Mucosa of rectum (tissue), 2 donors: ENCODE measurements around the gene CETP.
"Not testable (repeated sequence)": the region's sequence is repeated elsewhere in the genome, so short reads cannot be mapped to it uniquely, and the experiment has no call there.

Source experiments
- H3K27ac ChIP-seq, 2 donors: one replicate each; pipeline ENCODE4 v1.7.0; 2013; ENCODE audit warnings: inconsistent platforms in 2 of 2, low read depth in 2 of 2, low read length in 2 of 2
- H3K27me3 ChIP-seq, 2 donors: one replicate each; pipeline ENCODE4 v1.7.0; 2013; ENCODE audit warnings: low read length in 2 of 2; ENCODE audit not compliant: control insufficient read depth in 2 of 2, insufficient read depth in 2 of 2
- H3K36me3 ChIP-seq, 2 donors: one replicate each; pipeline ENCODE4 v1.7.0; 2013; ENCODE audit warnings: low read length in 2 of 2; ENCODE audit not compliant: control insufficient read depth in 2 of 2, insufficient read depth in 2 of 2
- H3K4me1 ChIP-seq, 2 donors: one replicate each; pipeline ENCODE4 v1.7.0; 2013; ENCODE audit warnings: low read length in 2 of 2, mild to moderate bottlenecking in 1 of 2; ENCODE audit not compliant: control insufficient read depth in 2 of 2, insufficient read depth in 2 of 2
- H3K4me3 ChIP-seq, 2 donors: one replicate each; pipeline ENCODE4 v1.7.0; 2013; ENCODE audit warnings: low read length in 2 of 2
- H3K9ac ChIP-seq, 2 donors: one replicate each; pipeline ENCODE4 v1.7.0; 2013; ENCODE audit warnings: low read length in 2 of 2, low read depth in 1 of 2, mild to moderate bottlenecking in 1 of 2
- H3K9me3 ChIP-seq, 2 donors: one replicate each; pipeline ENCODE4 v1.7.0; 2013; ENCODE audit warnings: low read length in 2 of 2; ENCODE audit not compliant: control insufficient read depth in 2 of 2
- donor health status: healthy.
- donor health status: Normal muscosa, but diverticular disease.

Gene CETP

GRCh38 chr16:56970934-56971767 is 9.4 kb downstream of the CETP start:
- no peaks in the 10 kb centered on the region for H3K27me3 ChIP-seq
- no peaks in the 10 kb centered on the region for H3K36me3 ChIP-seq
- H3K4me1 ChIP-seq, result peaks cover 0 to 3% of the 10 kb centered on the region in 2 donors
- no peak overlapping the region for H3K27ac ChIP-seq
- no peaks in the 10 kb centered on the region for H3K9me3 ChIP-seq
- no peak overlapping the region for H3K4me3 ChIP-seq
- no peak overlapping the region for H3K9ac ChIP-seq

GRCh38 chr16:56971768-56972043 is 10.0 kb downstream of the CETP start:
- Histone ChIP-seq H3K4me1 (peaks cover 0 to 3% of the 10 kb centered on the region in 2 donors), H3K27ac (no peak overlapping the region), H3K4me3 (no peak overlapping the region), H3K27me3 (no peaks in the 10 kb centered on the region), H3K9me3 (no peaks in the 10 kb centered on the region), H3K9ac (no peak overlapping the region), H3K36me3 (no peaks in the 10 kb centered on the region)

GRCh38 chr16:56972403-56973293 is 10.9 kb downstream of the CETP start:
- Histone ChIP-seq H3K27ac (no peak overlapping the region), H3K4me3 (no peak overlapping the region), H3K9me3 (no peaks in the 10 kb centered on the region), H3K27me3 (no peaks in the 10 kb centered on the region), H3K4me1 (peaks cover 0 to 3% of the 10 kb centered on the region in 2 donors), H3K36me3 (no peaks in the 10 kb centered on the region), H3K9ac (no peak overlapping the region)

- Histone ChIP-seq H3K4me1 (peaks cover 0 to 3% of the 10 kb centered on the region in 2 donors), H3K27ac (no peak overlapping the region), H3K36me3 (no peaks in the 10 kb centered on the region), H3K27me3 (no peaks in the 10 kb centered on the region), H3K4me3 (no peak overlapping the region), H3K9me3 (no peaks in the 10 kb centered on the region), H3K9ac (no peak overlapping the region)
These were observed 11.5 kb downstream of the CETP start for GRCh38 chr16:56973294-56973689.

GRCh38 chr16:56973899-56974298 is 12.1 kb downstream of the CETP start:
- not testable (repeated sequence) for H3K9me3 ChIP-seq, H3K27ac ChIP-seq, H3K4me3 ChIP-seq, H3K9ac ChIP-seq, H3K36me3 ChIP-seq, H3K27me3 ChIP-seq, H3K4me1 ChIP-seq

- H3K9ac ChIP-seq, result no peak overlapping the region
- no peaks in the 10 kb centered on the region for H3K27me3 ChIP-seq
- H3K27ac ChIP-seq, result no peak overlapping the region
- H3K4me3 ChIP-seq, result no peak overlapping the region
- H3K4me1 ChIP-seq, result peaks cover 0 to 3% of the 10 kb centered on the region in 2 donors
- no peaks in the 10 kb centered on the region for H3K36me3 ChIP-seq
- H3K9me3 ChIP-seq, result no peaks in the 10 kb centered on the region
These were observed 13.0 kb downstream of the CETP start for GRCh38 chr16:56974549-56975300.

GRCh38 chr16:56975714-56976113 is 14.0 kb downstream of the CETP start:
- no peak overlapping the region for H3K27ac ChIP-seq
- peaks cover 0 to 3% of the 10 kb centered on the region in 2 donors for H3K4me1 ChIP-seq
- H3K36me3 ChIP-seq, result no peaks in the 10 kb centered on the region
- no peak overlapping the region for H3K9ac ChIP-seq
- H3K9me3 ChIP-seq, result no peaks in the 10 kb centered on the region
- no peak overlapping the region for H3K4me3 ChIP-seq
- no peaks in the 10 kb centered on the region for H3K27me3 ChIP-seq

GRCh38 chr16:56977216-56977615 is 15.5 kb downstream of the CETP start:
- Histone ChIP-seq H3K36me3 (no peaks in the 10 kb centered on the region), H3K4me3 (no peak overlapping the region), H3K27me3 (no peaks in the 10 kb centered on the region), H3K9ac (no peak overlapping the region), H3K27ac (no peak overlapping the region), H3K9me3 (no peaks in the 10 kb centered on the region), H3K4me1 (peaks cover 0 to 3% of the 10 kb centered on the region in 2 donors)

- Histone ChIP-seq H3K4me3 (no peak overlapping the region), H3K4me1 (peaks cover under 1 to 3% of the 10 kb centered on the region in 2 donors), H3K9ac (no peak overlapping the region), H3K27me3 (no peaks in the 10 kb centered on the region), H3K27ac (no peak overlapping the region), H3K9me3 (no peaks in the 10 kb centered on the region), H3K36me3 (no peaks in the 10 kb centered on the region)
These were observed 16.2 kb downstream of the CETP start for GRCh38 chr16:56977823-56978430.
